Regular cardiac myocyte (primary cell): ENCODE results near the gene DIRAS2. TPM values are rescaled to one million over a fixed set of nuclear protein-coding genes. Genes with fewer than 3 reads are reported as not detected.

Experiments used
- total RNA-seq: library from RNA; depleted of rRNA; stranded (reverse); fragments of >200 nt; gene quantifications from 2 replicates; pipeline ENCODE4 v1.2.3, GENCODE V29; 2014

The DIRAS2 gene, protein sequence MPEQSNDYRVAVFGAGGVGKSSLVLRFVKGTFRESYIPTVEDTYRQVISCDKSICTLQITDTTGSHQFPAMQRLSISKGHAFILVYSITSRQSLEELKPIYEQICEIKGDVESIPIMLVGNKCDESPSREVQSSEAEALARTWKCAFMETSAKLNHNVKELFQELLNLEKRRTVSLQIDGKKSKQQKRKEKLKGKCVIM
- 0.28 TPM in 1 of 2 replicates, not detected in the other for total RNA-seq

DNA sequence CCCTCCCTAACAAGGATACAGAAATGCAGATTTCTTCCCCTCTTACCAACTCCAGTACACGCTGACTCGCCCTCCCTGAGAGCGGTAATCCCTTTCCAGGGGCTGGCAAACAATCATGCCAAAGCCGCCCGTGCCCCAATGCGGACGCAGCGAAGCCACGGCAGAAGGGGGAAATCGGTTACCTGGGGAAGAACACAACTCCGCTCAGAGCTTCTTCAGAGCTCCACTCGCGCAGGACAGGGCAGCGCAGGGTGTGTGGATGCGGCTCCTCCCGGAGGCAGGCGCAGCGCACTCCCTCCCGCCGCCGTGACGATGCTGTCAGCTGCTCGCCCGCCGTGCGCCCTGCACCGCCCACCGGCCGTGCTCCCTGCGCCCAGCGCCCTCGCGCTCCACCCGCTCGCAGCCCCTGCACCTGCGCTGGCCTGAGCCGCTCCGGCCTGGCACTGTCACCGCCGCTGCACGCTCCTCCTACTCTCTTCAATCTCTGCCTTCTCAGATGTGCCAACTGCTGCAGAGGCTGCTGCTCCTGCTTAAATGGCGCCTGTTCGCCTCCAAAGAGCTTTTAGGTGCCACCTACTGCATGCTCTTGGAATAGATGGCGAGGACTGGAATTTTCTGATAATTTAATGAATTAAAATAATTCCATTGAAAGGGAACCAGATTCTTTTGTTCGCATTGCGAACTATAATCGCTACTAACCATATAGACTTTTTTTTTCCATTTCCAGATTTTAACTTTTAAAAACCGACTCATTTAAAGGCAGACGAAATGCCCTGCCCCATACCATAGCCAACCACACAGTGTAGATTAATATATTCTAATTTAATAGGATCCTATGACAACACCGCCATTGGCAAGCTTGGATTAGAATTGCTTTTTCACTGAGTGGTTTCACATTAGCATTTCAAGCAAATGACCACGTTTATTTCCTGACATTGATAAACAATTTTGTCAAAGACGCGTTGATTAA lies at the start of gene DIRAS2:
Gene DIRAS2, minus strand, starts transcription at position 255 of the 970 bp plus-strand sequence. CDS start 28,997 bp downstream, outside the sequence.

Other genes with a start within 250 kb of the DIRAS2 start
- gene SYK, start 159.0 kb upstream of the DIRAS2 start, total RNA-seq: 0.28 TPM in 1 of 2 replicates, not detected in the other